ENCODE measurements around the gene HOXD9.

DNA sequence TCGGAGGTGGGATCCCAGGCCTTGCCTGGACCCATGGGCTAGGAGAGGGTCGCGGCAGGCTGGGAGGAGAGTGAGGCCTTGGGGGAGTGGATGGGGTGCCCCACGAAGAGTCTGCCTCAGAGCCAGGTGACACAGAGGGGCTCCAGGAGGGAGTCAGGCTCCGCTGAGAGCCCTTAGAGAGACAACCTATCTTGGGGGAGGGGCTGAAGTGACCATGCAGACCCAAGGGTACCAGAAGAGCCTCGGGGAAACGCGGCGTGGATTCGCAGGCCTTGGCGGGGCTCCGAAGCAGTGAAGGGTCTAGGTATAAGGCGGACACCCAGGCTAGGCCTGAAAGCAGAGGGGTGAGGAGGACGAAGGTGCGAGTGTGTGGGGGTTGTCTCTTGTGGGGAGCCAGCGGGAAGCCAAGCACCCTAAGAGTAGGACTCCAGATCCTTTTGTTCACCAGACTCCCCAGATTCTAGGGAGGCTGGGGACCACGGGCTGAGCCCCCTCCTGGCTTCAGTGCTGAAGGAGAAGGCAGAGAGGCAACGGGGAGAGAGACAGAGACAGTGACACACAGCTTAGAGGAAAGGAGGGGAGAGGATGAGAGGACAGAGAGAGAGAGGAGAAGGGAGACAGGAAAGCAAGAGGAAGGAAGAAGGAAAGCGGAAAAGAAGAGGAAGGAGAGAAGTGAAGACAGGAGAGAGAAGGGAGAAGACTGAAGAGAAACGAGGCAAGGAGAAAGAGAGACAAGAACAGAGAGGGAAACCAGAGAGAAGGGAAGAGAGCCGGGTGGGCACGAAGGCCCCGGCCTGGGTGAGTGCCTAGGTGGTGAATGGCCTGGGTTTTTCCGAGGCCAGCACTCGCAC lies 16.6 kb upstream of the HOXD9 start:
- TF ChIP-seq, protein P1, sequence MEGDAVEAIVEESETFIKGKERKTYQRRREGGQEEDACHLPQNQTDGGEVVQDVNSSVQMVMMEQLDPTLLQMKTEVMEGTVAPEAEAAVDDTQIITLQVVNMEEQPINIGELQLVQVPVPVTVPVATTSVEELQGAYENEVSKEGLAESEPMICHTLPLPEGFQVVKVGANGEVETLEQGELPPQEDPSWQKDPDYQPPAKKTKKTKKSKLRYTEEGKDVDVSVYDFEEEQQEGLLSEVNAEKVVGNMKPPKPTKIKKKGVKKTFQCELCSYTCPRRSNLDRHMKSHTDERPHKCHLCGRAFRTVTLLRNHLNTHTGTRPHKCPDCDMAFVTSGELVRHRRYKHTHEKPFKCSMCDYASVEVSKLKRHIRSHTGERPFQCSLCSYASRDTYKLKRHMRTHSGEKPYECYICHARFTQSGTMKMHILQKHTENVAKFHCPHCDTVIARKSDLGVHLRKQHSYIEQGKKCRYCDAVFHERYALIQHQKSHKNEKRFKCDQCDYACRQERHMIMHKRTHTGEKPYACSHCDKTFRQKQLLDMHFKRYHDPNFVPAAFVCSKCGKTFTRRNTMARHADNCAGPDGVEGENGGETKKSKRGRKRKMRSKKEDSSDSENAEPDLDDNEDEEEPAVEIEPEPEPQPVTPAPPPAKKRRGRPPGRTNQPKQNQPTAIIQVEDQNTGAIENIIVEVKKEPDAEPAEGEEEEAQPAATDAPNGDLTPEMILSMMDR (IDR thresholded peaks at IDR 0.05): no peak
- no peak for TF ChIP-seq POLR2A (IDR thresholded peaks at IDR 0.05)
